ENCODE results near the gene FAM81A. TPM values are rescaled to one million over a fixed set of nuclear protein-coding genes. Genes with fewer than 3 reads are reported as not detected.
"Not testable (repeated sequence)": the region's sequence is repeated elsewhere in the genome, so short reads cannot be mapped to it uniquely, and the experiment has no call there.

The FAM81A gene
- total RNA-seq, 1 donor from 2014 or later: 2.8 TPM

- DNase-seq (ENCODE audit: low spot score): no peak
Observed at GRCh38 chr15:59424616-59425015, 13.4 kb upstream of the FAM81A start.

GRCh38 chr15:59428898-59429297 is 9.1 kb upstream of the FAM81A start:
- not testable (repeated sequence) for DNase-seq (ENCODE audit: low spot score)

GRCh38 chr15:59432389-59432788 is 5.6 kb upstream of the FAM81A start:
- DNase-seq (ENCODE audit: low spot score): no peak

GRCh38 chr15:59434481-59434880 is 3.5 kb upstream of the FAM81A start:
- DNase-seq (ENCODE audit: low spot score): no peak

GRCh38 chr15:59436774-59437141 is 1.2 kb upstream of the FAM81A start:
- no peak for DNase-seq (ENCODE audit: low spot score)

GRCh38 chr15:59437142-59437816 is 707 bp upstream of the FAM81A start:
- DNase-seq (ENCODE audit: low spot score): no peak

- no peak for DNase-seq (ENCODE audit: low spot score)
Observed at GRCh38 chr15:59438625-59439290, 772 bp downstream of the FAM81A start.

- no peak for DNase-seq (ENCODE audit: low spot score)
Observed at GRCh38 chr15:59439576-59439975, 1.6 kb downstream of the FAM81A start.

- DNase-seq (ENCODE audit: low spot score): no peak
Observed at GRCh38 chr15:59443341-59444072, 5.5 kb downstream of the FAM81A start.

- DNase-seq (ENCODE audit: low spot score): no peak
Observed at GRCh38 chr15:59444081-59444835, 6.3 kb downstream of the FAM81A start.

- no peak for DNase-seq (ENCODE audit: low spot score)
Observed at GRCh38 chr15:59444980-59445545, 7.1 kb downstream of the FAM81A start.

GRCh38 chr15:59446232-59446957 is 8.4 kb downstream of the FAM81A start:
- DNase-seq (ENCODE audit: low spot score): no peak

GRCh38 chr15:59447367-59447766 is 9.4 kb downstream of the FAM81A start:
- no peak for DNase-seq (ENCODE audit: low spot score)

GRCh38 chr15:59448871-59449270 is 10.9 kb downstream of the FAM81A start:
- DNase-seq (ENCODE audit: low spot score): no peak

- no peak for DNase-seq (ENCODE audit: low spot score)
Observed at GRCh38 chr15:59453474-59454215, 15.7 kb downstream of the FAM81A start.

GRCh38 chr15:59456114-59456513 is 18.1 kb downstream of the FAM81A start:
- DNase-seq (ENCODE audit: low spot score): peak; percentile 68

- DNase-seq (ENCODE audit: low spot score): no peak
Observed at GRCh38 chr15:59457103-59457502, 19.1 kb downstream of the FAM81A start.

GRCh38 chr15:59461521-59461920 is 23.5 kb downstream of the FAM81A start:
- no peak for DNase-seq (ENCODE audit: low spot score)

GRCh38 chr15:59473226-59473625 is 35.2 kb downstream of the FAM81A start:
- DNase-seq (ENCODE audit: low spot score): no peak

GRCh38 chr15:59475161-59475560 is 37.2 kb downstream of the FAM81A start:
- not testable (repeated sequence) for DNase-seq (ENCODE audit: low spot score)
